ENCODE data around the gene NAV3. TPM values are rescaled to one million over a fixed set of nuclear protein-coding genes. Genes with fewer than 3 reads are reported as not detected.

NAV3 gene
- total and polyA plus RNA-seq, 2 of the 4 experiments (the other 2 are of a cell fraction): 25.5 to 106 TPM

DNA sequence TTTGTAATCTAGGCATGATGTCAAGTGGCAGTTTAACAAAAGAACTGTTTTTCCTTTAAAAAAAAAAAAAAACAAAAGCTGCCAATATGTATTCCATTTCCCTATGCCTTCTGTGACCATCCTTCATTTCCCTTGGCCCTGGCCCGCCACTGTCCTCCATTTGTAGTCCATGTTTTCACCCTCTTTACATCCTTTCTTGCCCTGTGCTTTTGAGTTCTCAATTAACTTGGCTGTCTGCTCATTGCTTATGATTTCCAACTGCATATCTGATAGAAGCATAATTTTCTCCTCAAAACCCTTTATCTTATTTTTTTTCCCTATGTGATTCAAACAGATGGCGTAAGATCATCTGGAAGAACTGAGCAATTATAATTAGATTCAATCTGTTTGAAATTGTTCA, 297.5 kb downstream of the NAV3 start:
- Histone ChIP-seq H3K23ac (ENCODE audit: low read depth, low read length) (no peak overlapping the region), H2BK20ac (ENCODE audit: low read depth, low read length) (no peak overlapping the region), H4K91ac (ENCODE audit: insufficient read depth, low read depth, low read length) (no peak overlapping the region), H3K4ac (ENCODE audit: low read depth, low read length) (no peak overlapping the region), H3K56ac (ENCODE audit: extremely low read depth, insufficient read depth, low read length) (no peak overlapping the region), H3K27me3 (ENCODE audit: control insufficient read depth, insufficient read depth, low read length) (no peaks in the 10 kb centered on the region), H4K20me1 (ENCODE audit: insufficient read depth, low read length) (no peaks in the 10 kb centered on the region), H3K4me1 (ENCODE audit: control insufficient read depth, insufficient read depth, low read length) (peaks cover 4% of the 10 kb centered on the region; the same call in 1 of the 2 replicates), H3K79me1 (ENCODE audit: low read depth in 1 of 2, low read length in 2 of 2) (peaks cover 3 to 19% of the 10 kb centered on the region in 2 experiments; a peak in 3 of 4 replicates), H2AK9ac (replicated peaks; ENCODE audit: low read depth, low read length, poor library complexity) (no peak overlapping the region), H3K27ac (ENCODE audit: insufficient read depth, low read length) (no peak overlapping the region), H2AFZ (replicated peaks; ENCODE audit: low read length, poor library complexity) (no peak overlapping the region), H2BK120ac (ENCODE audit: low read depth, low read length) (no peak overlapping the region), H3K4me3 (ENCODE audit: insufficient read depth, low read depth, low read length) (no peak overlapping the region), H3K9ac (ENCODE audit: low read depth, low read length) (no peak overlapping the region), H3K9me1 (ENCODE audit: insufficient read depth, low read length) (peaks cover 2% of the 10 kb centered on the region), H2BK5ac (ENCODE audit: low read depth, low read length, poor library complexity, severe bottlenecking) (no peak overlapping the region), H3K18ac (ENCODE audit: low read depth, low read length) (no peak overlapping the region), H3K9me3 (ENCODE audit: control insufficient read depth, insufficient read depth, low read length) (no peaks in the 10 kb centered on the region), H2BK15ac (ENCODE audit: low read depth, low read length) (no peak overlapping the region), H4K5ac (ENCODE audit: low read depth, low read length) (no peak overlapping the region), H3K36me3 (ENCODE audit: control insufficient read depth, insufficient read depth, low read length) (peaks cover 9% of the 10 kb centered on the region), H2AK5ac (ENCODE audit: low read depth, low read length) (no peak overlapping the region), H3K14ac (replicated peaks; ENCODE audit: low read depth, low read length) (no peak overlapping the region), H4K8ac (ENCODE audit: low read depth in 2 of 2, low read length in 2 of 2) (no peak overlapping the region), H3K4me2 (ENCODE audit: low read depth, low read length) (no peak overlapping the region)
- in situ Hi-C loops (cut with MboI; ENCODE audit: low sequenced_read_pairs): no loop called here
- no peak for TF ChIP-seq MXI1 (IDR thresholded peaks at IDR 0.05; ENCODE audit: borderline replicate concordance, low read depth, low read length)
- TF ChIP-seq MAZ (IDR thresholded peaks at IDR 0.05; ENCODE audit: borderline replicate concordance, low read depth, low read length): no peak
- no TSS peak for BruUV-seq (replicated peaks)
- ChIA-PET CTCF (interaction anchor here (0.7 kb wide), 1 partner anchor 100 kb away, joined by 4 read pairs; no protein-coding TSS in a partner anchor), POLR2A (ENCODE audit: unreplicated experiment) (no interaction called here)
- intact Hi-C loops (cut with micrococcal nuclease): no loop called here
- WGBS, 2 experiments (ENCODE audit: extremely low coverage in 2 of 2, insufficient read length in 1 of 2): 20% methylated on average over 1 of the region's 2 CpGs; no CpG with 5 or more reads in 1 of the 2 experiments
- no peak for DNase-seq
- dilution Hi-C loops (cut with HindIII; ENCODE audit: low sequenced_read_pairs, unreplicated experiment): no loop called here
- no peak for ATAC-seq (ENCODE audit: low read depth)

All from IMR-90 (cell line).